LNCAP (cell line): ENCODE measurements around the gene TRAPPC13.

ENCODE experiments used
- TF ChIP-seq, protein P1 (sequence below): fragments of 450-650 bp; IDR thresholded peaks from 2 replicates; pipeline ENCODE4 v1.5.1; 2017; ENCODE audit warnings: mild to moderate bottlenecking

TRAPPC13 gene

DNA sequence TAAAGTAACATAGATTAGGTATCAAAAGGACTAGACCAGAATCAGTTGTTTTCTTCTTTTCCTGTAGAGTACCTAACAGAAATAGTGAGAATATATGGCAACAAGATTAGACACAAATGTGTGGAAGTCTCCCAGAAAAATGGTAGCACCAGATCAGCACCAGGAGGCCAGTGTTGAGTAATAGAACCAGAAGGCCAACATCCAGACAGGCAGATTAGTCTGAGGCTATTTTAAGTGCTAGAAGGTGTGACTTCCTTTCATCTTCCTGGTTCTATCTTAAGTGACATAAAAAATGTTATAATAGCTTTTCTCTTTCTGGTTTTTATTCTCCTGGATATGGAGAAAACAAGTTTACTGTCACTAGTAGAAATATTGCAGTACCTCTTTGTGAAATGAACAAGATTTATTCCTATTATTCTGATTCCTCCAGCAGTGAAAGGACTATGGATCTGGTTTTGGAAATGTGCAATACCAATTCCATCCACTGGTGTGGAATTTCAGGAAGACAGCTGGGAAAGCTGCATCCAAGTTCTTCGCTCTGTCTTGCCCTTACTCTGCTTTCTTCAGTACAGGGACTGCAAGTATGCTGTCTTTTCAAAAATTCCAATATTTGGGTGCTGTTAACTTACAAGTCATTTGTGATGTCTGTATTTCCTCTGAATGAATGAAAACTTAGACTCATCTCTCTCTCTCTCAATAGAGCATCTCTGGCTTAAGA lies 39.1 kb downstream of the TRAPPC13 start:
- TF ChIP-seq, protein P1, sequence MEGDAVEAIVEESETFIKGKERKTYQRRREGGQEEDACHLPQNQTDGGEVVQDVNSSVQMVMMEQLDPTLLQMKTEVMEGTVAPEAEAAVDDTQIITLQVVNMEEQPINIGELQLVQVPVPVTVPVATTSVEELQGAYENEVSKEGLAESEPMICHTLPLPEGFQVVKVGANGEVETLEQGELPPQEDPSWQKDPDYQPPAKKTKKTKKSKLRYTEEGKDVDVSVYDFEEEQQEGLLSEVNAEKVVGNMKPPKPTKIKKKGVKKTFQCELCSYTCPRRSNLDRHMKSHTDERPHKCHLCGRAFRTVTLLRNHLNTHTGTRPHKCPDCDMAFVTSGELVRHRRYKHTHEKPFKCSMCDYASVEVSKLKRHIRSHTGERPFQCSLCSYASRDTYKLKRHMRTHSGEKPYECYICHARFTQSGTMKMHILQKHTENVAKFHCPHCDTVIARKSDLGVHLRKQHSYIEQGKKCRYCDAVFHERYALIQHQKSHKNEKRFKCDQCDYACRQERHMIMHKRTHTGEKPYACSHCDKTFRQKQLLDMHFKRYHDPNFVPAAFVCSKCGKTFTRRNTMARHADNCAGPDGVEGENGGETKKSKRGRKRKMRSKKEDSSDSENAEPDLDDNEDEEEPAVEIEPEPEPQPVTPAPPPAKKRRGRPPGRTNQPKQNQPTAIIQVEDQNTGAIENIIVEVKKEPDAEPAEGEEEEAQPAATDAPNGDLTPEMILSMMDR, result peak; percentile 39; the same call in 1 of the 2 replicates

DNA sequence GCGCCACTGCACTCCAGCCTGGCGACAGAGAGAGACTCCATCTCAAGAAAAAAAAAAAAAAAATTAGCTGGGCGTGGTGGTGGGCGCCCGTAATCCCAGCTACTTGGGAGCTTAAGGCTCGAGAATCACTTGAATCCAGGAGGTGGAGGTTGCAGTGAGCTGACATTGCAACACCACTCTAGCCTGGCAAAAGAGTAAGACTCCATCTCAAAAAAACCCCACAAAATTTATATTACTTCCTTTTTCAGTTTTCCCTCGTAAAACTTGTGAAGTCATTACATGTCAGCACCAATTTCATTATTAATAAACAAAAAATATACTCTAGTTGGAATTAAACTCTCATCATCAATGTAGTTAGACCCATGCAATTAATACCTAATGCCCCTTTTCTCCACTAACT lies 43.9 kb downstream of the TRAPPC13 start:
- TF ChIP-seq, protein P1, result no peak

DNA sequence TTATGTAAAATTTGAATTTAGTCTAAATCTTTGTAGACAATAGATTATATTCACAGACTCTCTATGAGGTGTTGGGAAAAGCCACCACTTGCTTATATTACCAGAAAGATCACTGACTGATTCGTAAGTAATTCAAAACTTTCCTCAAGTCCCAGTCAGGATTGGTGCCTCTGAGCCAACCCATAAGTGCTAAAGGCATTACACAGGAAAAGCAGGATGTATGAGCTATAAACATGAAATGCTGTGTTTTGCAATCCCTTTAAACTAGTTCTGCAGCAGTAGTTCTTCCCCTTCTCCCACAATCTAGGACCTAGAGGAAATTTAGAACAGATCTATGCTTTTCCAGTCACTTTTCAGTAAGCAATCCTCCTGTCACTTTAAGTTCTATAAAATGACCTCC lies 48.0 kb downstream of the TRAPPC13 start:
- TF ChIP-seq, protein P1, result no peak

DNA sequence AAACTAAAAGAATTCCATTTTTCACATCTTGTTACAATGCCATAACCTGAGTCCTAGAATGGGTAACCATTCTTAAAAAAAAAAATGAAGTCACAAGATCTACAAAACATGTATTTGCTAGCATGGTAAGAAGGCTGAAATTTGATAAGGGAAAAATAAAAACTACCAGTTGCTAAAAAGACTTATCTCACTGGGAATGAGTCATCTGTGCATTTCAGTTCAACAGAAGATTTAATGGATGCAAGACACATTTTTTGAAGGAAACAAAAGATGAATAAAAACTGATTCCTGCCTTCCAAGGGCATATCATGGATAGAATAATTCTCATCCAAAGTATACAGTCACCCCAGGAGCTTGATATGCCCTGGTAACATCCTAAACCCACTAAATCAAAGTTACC lies 49.9 kb downstream of the TRAPPC13 start:
- TF ChIP-seq, protein P1, result no peak

DNA sequence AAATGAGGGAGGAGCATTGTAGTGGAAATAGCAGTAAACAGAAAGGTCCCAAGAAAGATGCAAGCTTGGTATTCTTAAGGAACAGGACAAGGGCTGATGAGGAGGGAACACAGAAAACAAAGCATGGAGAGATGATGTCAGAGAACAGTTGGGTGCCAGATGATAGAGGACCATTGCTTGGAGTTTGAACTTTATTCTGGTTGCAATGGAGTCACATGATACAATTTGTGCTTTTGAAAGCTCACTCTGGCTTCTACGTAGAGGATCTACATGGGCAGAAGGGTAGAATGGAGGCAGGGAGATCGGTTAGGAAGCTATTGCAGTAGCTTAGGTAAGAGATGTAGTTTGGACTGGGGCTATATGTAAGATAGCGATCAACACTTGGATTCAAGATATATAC lies 57.3 kb downstream of the TRAPPC13 start:
- TF ChIP-seq, protein P1, result no peak

DNA sequence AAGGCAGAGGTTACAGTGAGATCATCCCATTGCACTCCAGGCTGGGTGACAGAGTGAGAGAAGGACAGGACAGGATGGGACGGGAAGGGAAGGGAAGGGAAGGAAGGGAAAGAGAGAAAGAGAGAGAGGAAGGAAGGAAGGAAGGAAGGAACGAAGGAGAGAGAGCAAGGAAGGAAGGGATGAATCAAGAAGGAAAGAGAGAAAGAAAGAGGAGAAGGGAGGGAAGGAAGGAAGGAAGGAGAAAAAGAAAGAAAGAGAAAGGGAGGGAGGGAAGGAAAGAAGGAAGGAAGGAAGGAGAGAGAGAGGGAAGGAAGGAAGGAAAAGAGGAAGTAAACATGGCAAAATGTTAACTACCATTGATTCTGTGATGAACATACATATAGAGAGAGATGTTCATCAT lies 68.3 kb downstream of the TRAPPC13 start:
- TF ChIP-seq, protein P1, result no peak

DNA sequence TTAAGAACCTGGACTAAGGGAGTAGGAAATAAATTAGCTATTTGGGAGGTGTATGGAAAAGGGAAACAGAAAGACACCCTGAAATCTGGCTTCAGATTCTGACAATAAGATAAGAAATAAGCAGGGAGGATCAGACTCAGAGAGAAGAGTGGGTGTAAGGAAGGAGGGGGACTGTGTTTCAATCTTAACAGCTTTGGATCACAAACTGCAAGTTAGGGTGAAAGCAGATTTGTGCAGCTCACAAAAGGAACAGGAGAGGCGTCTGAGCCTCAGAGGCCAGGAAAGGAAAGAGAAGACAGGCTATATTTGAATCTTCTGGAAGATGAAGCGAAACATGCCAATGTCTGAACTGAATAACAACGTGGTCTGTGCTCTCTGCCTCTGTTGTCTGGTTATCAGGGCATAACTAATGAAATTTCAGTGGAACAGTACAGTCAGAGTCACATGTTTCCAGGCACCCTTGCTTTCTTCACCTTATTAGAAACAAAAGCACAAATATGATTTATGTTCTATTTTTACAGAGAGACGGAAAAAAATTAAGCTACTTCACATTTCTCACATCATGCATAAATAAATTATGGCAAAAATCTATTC lies 70.4 kb downstream of the TRAPPC13 start:
- TF ChIP-seq, protein P1, result no peak
